Upper lobe of left lung (tissue), 4 donors: ENCODE data around the gene SLC36A2.

ENCODE experiments used
- CTCF ChIP-seq, 6 experiments: fragments of 450-650 bp in 4 of 6; fragments of 200-600 bp in 2 of 6; sonication (generic) in 2 of 6; IDR thresholded peaks; one replicate each; pipeline ENCODE4 v1.5.1; 2016 to 2019; ENCODE audit warnings: antibody characterized with exemption in 6 of 6
- POLR2AphosphoS5 ChIP-seq, 2 donors: sonication (generic); formaldehyde crosslinking; IDR thresholded peaks; one replicate each; pipeline ENCODE4 v1.5.1; 2017; ENCODE audit warnings: antibody characterized with exemption in 2 of 2

- no peak for TF ChIP-seq CTCF (IDR thresholded peaks at IDR 0.05)
- no peak for TF ChIP-seq POLR2AphosphoS5 (IDR thresholded peaks at IDR 0.05)
Measured at GRCh38 chr5:151267491-151268260, 79.7 kb downstream of the SLC36A2 start.
